HG03520 (cell line): ENCODE results near the gene ELOVL2.
"Not testable (repeated sequence)": the region's sequence is repeated elsewhere in the genome, so short reads cannot be mapped to it uniquely, and the experiment has no call there.

Source experiments
- ATAC-seq: cut with Tn5 transposase; IDR thresholded peaks from one replicate; pipeline ENCODE4 v1.9.1; 2021; ENCODE audit warnings: mild to moderate bottlenecking, moderate library complexity; ENCODE audit not compliant: unreplicated experiment

The ELOVL2 gene

GRCh38 chr6:11025130-11025529, 19.0 kb downstream of the ELOVL2 start:
- no peak for ATAC-seq

DNA sequence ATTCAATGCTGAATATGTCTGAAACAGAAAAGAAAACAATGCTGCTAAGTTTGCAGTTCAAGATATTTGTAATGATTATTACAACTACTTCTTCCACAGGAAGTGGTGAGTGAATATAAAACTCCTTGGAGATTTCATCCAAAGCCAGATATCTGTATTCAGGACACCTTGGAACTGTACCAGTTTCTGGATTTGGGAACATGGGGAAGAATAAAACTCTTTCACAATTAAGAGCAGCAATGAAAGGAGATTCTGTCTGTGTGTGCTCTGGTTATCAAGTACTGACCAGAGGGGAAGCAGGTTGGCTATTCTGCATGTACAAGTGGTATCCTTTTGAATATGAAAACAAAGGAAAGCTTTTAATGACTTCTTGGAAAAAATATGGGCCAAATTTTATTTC, 21.1 kb downstream of the ELOVL2 start:
- no peak for ATAC-seq

DNA sequence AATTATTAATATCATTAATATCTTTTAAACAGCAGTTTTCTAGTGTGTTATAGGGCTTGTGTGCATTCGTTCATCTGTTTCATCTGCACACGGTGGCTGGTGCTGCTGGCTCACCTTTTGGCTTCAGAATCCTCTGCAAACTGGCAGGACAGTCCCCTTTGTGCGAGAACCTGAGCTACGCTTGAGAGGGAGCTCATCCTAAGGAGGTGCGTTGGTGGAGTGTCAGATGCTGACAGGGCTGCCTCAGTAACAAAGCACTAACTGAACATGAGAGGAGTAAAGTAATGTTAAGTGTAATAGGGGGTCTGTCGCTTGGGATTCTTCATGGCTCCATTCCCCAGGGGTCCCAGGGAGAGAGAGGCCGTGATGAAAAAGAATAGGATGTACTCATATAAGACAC, 22.4 kb downstream of the ELOVL2 start:
- no peak for ATAC-seq

GRCh38 chr6:11021003-11021402, 23.1 kb downstream of the ELOVL2 start:
- no peak for ATAC-seq

- ATAC-seq: no peak
Observed at GRCh38 chr6:11018225-11018624, 25.9 kb downstream of the ELOVL2 start.

- no peak for ATAC-seq
Observed at GRCh38 chr6:11017090-11017489, 27.0 kb downstream of the ELOVL2 start.

GRCh38 chr6:11016452-11016851, 27.7 kb downstream of the ELOVL2 start:
- ATAC-seq: no peak

DNA sequence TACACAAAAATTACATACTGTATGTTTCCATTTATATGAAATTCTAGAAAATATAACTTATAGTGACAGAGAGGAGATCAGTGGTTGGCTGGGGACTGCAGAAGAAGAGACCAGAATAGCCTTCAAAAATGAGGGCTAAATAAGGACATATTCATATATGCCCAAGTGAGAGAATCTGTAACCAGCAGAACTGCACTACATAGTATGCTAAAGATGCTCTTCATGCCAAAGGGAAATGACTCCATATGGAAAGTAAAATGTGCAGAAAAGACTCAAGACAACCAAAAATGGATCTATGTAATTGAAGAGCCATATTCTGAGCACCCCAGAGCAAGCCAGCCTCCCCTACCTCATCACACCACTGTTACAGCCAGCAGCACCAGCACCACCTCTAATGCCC, 29.0 kb downstream of the ELOVL2 start:
- ATAC-seq: no peak

- no peak for ATAC-seq
Observed at GRCh38 chr6:11013721-11014070, 30.4 kb downstream of the ELOVL2 start.

DNA sequence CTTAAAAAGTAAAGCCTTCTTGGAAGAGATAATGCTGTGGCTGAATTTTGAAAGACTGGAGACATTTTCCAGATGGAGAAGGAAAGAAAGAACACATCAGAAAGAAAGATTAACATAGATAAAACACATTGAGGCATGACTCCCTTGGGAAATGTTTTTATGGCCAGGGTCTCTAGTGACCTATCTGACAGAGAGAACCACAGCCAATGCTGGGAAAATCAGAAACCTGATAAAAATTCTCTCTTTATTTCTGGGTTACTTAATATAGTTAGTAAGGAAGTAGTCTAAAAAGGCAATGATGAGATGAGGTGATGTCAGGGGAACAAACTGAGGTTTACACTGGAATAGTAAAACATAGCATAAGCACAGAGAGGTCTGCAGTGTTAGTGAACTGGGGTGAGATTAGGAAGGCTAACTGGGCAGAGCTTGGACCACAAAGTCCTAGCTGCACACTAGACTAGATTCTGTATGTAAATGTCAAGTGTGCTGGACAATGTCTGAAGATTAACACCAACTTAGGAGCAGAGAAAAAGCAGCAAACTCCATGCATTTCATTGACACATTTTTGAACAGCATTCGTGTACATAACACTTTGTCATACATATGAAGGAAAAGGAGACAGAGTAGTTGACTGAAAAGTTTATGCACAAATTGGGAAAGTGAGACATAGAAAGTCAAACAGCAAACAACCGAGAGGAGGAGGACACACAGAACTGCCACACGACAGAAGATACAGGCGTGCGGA, 31.0 kb downstream of the ELOVL2 start:
- ATAC-seq: no peak

DNA sequence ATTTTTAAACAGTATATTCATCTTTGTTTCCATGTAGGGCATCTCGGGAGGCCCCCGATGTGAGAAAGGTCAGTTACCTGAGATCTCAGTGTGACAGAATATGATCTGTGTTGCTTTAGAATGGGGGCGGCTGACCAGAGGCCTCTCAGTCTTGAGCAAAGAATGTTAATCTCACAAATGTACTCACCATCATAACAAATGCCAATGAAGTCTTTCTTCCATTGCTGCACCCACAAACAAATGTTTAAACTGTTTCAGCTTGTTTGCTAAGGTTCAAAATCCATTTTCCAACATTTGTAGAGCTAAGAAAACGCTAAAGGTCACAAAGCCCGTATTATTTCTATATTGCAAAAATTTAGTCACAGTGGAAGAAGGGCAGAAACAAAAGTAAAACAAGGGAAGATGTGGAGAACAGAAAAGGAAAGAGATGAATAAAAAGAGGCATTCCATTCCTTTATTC, 31.8 kb downstream of the ELOVL2 start:
- no peak for ATAC-seq

DNA sequence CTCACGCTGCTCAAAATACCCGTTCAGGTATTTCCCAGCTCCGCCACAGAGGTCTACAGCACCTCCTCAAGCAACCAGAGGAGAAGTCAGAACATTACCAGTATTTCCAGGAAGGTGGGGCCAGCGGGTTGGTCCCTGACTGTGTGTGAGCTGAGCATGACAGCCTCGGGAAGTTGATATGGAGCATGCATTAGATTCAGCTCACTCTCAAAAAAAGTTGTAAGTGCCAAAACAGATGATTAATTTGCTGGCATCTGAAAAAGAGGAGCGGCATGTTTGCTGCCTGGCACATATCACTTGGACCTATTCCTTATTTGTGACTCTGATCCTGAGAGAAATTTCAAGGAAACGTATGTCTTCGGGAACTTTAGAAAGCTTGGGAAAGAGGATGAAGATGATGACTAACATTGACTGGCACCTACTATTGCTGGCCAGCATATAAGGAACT, 32.3 kb downstream of the ELOVL2 start:
- ATAC-seq: no peak

- peak; percentile 71 for ATAC-seq
Observed at GRCh38 chr6:11009353-11009752, 34.8 kb downstream of the ELOVL2 start.

- no peak for ATAC-seq
Observed at GRCh38 chr6:11008821-11009220, 35.3 kb downstream of the ELOVL2 start.

GRCh38 chr6:11007715-11008608, 36.1 kb downstream of the ELOVL2 start:
- ATAC-seq: no peak

DNA sequence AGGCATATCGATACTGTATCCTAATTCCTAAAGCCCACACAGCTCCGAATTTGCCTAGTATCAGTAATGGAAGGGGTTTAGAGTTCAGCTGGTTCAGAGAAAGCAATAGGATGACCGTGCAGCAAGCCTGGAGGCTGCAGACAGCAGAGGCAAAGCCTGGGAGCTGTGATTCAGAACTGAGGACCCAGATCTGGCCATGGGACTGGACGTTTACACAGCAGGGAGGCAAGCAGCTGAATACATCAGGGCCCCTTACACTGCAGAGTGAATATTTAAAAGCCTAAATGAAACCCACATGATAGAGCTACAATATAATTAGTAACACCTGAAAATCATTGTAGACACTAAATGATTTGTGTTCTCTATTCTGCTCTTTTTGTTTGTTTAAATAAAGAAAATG, 38.0 kb downstream of the ELOVL2 start:
- ATAC-seq: no peak

- not testable (repeated sequence) for ATAC-seq
Observed at GRCh38 chr6:11003297-11003696, 40.8 kb downstream of the ELOVL2 start.

DNA sequence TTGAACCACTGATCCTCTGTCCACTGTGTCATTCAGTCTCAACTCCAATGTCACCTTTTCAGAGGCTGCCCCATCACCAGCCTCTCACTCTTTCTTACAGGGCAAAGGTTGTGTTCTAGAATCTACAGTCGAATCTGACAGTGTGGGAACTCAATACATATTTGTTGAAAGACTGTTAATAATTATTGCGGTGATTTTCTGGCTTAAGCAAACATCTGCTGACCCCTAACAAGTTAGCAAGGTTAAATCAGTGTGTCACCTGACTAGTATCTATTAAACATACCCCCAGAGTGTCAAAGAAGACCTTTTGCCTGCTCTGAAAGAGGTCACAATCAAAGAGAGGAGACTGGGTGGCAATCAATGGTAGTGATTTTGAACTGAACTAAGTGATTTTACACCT, 41.9 kb downstream of the ELOVL2 start:
- no peak for ATAC-seq

DNA sequence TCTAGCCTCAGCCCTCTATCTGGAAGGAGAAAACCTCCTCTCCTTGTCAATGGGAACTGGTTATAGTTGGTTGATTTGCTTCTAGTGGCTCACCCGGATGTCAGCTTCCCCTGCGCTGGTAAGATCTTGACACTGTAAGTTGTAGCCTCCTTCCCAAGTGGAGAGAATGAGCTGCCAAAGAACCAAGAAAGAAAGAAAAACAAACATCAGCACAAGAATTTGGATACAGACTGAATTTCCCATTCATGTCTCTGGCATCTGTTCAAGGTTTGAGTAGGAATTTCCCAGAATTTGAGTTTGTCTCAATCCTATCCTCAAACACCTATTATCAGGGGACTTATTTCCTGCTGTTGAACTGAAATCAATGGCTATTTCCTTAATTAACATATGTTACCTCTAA, 44.1 kb downstream of the ELOVL2 start:
- no peak for ATAC-seq

DNA sequence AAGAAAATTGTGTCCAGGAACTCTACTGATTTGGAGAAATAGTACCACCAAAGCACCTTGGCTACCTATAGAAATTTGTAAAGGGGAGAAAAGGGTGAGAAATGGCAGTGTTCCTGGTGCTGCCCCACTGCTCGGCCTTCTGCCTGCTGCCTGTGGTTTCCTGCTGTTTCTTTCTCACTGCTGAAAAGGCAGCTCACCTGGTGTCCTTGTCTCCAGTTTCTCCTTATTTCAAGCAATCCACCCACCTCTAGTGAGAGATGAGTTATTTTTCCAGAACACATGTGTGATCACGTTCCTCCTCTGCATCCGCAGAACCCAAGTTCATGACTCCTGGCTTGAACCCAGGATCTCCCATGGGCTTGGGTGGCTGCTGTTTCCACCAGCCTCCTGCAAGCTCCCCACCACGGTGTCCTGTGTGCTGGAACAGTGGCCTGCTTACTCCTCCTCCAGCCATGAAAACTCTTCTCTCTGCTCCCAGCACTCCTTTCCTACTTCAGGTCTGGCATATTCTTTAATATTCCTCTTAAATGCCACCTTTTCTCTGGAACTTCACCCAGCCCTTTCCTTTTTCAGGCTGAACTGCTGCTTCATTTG, 48.9 kb downstream of the ELOVL2 start:
- ATAC-seq: no peak

- no peak for ATAC-seq
Observed at GRCh38 chr6:10993896-10994295, 50.2 kb downstream of the ELOVL2 start.

DNA sequence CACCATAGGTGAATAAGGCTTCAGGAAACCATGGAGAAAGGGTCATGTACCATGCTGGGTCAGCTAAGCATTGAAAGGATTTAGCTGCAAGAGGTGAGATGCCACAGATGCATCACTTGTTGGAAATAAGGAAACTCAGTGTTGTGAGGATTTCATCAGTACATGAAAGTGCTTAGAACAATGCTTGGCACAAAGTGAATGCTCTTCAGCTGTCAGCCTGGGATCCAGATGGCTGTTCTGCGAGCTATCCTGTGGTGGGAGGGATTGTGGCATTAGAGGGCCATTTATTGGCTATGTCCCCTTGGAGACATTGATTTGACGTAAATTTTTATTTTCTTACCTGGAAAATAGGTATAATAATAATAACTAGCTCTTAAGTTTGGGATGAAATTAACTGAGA, 53.0 kb downstream of the ELOVL2 start:
- ATAC-seq: no peak
